CD4-positive, alpha-beta memory T cell (primary cell): ENCODE measurements around the gene PSD. TPM values are rescaled to one million over a fixed set of nuclear protein-coding genes. Genes with fewer than 3 reads are reported as not detected.
A peak's percentile ranks its signal among the peaks of the same experiment; 100 is the strongest.

Experiments used
- CTCF ChIA-PET: fragments of 350-600 bp; sonication (Branson Sonifier 250); formaldehyde crosslinking; loops from one replicate; lab custom pipeline; 2021; ENCODE audit warnings: inconsistent platforms; ENCODE audit not compliant: partially characterized antibody; lab: Charles Lee
- POLR2A ChIA-PET: fragments of 350-600 bp; sonication (Branson Sonifier 250); formaldehyde crosslinking; loops from one replicate; lab custom pipeline; 2021; ENCODE audit not compliant: partially characterized antibody; lab: Charles Lee
- DNase-seq, 5 donors: peaks; one replicate each; pipeline versions ENCODE4 v3.0.0 to v3.0.0-alpha.2; 2020 to 2022; ENCODE audit warnings: mixed read lengths in 1 of 5
- H3K27ac ChIP-seq: one replicate; pipeline ENCODE4 v1.7.0; 2013; ENCODE audit warnings: low read depth, low read length
- H3K27me3 ChIP-seq: 2 replicates; pipeline ENCODE4 v1.7.0; 2013; ENCODE audit warnings: mild to moderate bottlenecking, low read length, moderate library complexity; ENCODE audit not compliant: insufficient read depth
- H3K36me3 ChIP-seq: 2 replicates; pipeline ENCODE4 v1.7.0; 2013; ENCODE audit warnings: mild to moderate bottlenecking, low read length, moderate library complexity; ENCODE audit not compliant: insufficient read depth
- H3K4me1 ChIP-seq: 2 replicates; pipeline ENCODE4 v1.7.0; 2013; ENCODE audit warnings: mild to moderate bottlenecking, low read length, moderate library complexity; ENCODE audit not compliant: insufficient read depth
- H3K4me3 ChIP-seq, 2 donors: one replicate each; pipeline ENCODE4 v1.7.0; 2013; ENCODE audit warnings: low read length in 2 of 2, mild to moderate bottlenecking in 1 of 2
- H3K9me3 ChIP-seq, 2 donors: one replicate each; pipeline ENCODE4 v1.7.0; 2013; ENCODE audit warnings: low read length in 2 of 2, control low read depth in 1 of 2; ENCODE audit not compliant: control insufficient read depth in 1 of 2
- H3K27ac Mint-ChIP-seq, 7 donors: one replicate each; pipeline ENCODE4 v1.8.0; 2020 to 2021; ENCODE audit warnings: mixed read lengths in 7 of 7, mild to moderate bottlenecking in 6 of 7, inconsistent platforms in 3 of 7, moderate library complexity in 3 of 7
- H3K27me3 Mint-ChIP-seq, 2 donors: one replicate each; pipeline ENCODE4 v1.8.0; 2020 to 2021; ENCODE audit warnings: mixed read lengths in 2 of 2
- H3K36me3 Mint-ChIP-seq, 2 donors: one replicate each; pipeline ENCODE4 v1.8.0; 2020 to 2021; ENCODE audit warnings: mixed read lengths in 2 of 2, inconsistent platforms in 1 of 2, mild to moderate bottlenecking in 1 of 2
- H3K4me1 Mint-ChIP-seq, 4 donors: one replicate each; pipeline ENCODE4 v1.8.0; 2020 to 2021; ENCODE audit warnings: mixed read lengths in 4 of 4, mild to moderate bottlenecking in 1 of 4
- H3K4me3 Mint-ChIP-seq, 8 donors: one replicate each; pipeline ENCODE4 v1.8.0; 2020 to 2021; ENCODE audit warnings: mixed read lengths in 8 of 8, mild to moderate bottlenecking in 7 of 8, moderate library complexity in 6 of 8, inconsistent platforms in 3 of 8
- H3K9me3 Mint-ChIP-seq, 8 donors: one replicate each; pipeline ENCODE4 v1.8.0; 2020 to 2021; ENCODE audit warnings: mixed read lengths in 8 of 8, mild to moderate bottlenecking in 5 of 8, inconsistent platforms in 3 of 8, moderate library complexity in 1 of 8
- intact Hi-C: fragments of 100-400 bp; cut with micrococcal nuclease; formaldehyde crosslinking; loops from one replicate; pipeline ENCODE4 v1.15.1; 2023
- polyA plus RNA-seq, 2 donors: library from polyadenylated mRNA; unstranded; fragments of 300-500 nt; fragmentation: Illumina TruSeq; gene quantifications; one replicate each; pipeline ENCODE4 v1.2.3, GENCODE V29; 2021
- total RNA-seq, 2 experiments: library from RNA; stranded (reverse); gene quantifications; one replicate each; pipeline ENCODE4 v1.2.3, GENCODE V29; 2021

Gene PSD
- 1 to 10 TPM; 4.9 to 5.4 TPM for total RNA-seq
- 1 to 10 TPM; 2.1 to 2.7 TPM for polyA plus RNA-seq

- peaks cover 0 to 8% of the 10 kb centered on the region in 2 donors for H3K36me3 Mint-ChIP-seq
- intact Hi-C loops, result no loop called here
These were observed at the start of gene PSD for GRCh38 chr10:102418622-102419268. PSD (minus strand) TSS chr10:102418785; CDS start chr10:102417038, 1,747 bp downstream.

GRCh38 chr10:102467971-102468438 lies 49.4 kb upstream of the PSD start:
- DNase-seq, result no peak
- ChIA-PET POLR2A (no interaction called here), CTCF (interaction anchor here (0.5 to 0.8 kb wide), 2 partner anchors 11 to 20 kb away, joined by 3 read pairs; no protein-coding TSS in a partner anchor)
- Mint-ChIP-seq H3K4me1 (peaks cover 1 to 9% (median 3%) of the 10 kb centered on the region in 4 donors), H3K27me3 (no peaks in the 10 kb centered on the region), H3K36me3 (peaks cover 0 to 8% of the 10 kb centered on the region in 2 donors), H3K27ac (no peak overlapping the region), H3K4me3 (no peak overlapping the region), H3K9me3 (no peaks in the 10 kb centered on the region)
- Histone ChIP-seq H3K4me1 (peaks cover 5% of the 10 kb centered on the region), H3K9me3 (no peaks in the 10 kb centered on the region), H3K27me3 (no peaks in the 10 kb centered on the region), H3K36me3 (no peaks in the 10 kb centered on the region), H3K27ac (no peak overlapping the region), H3K4me3 (no peak overlapping the region)
- intact Hi-C loops, result no loop called here

More at GRCh38 chr10:102418622-102419268, at the start of gene PSD:
- Histone ChIP-seq H3K27me3 (peaks cover 13% of the 10 kb centered on the region), H3K27ac (no peak within 1 kb of the TSS), H3K9me3 (no peaks in the 10 kb centered on the region), H3K4me3 (peak within 1 kb of the TSS; percentile 61 to 90), H3K4me1 (peaks cover 37% of the 10 kb centered on the region), H3K36me3 (peaks cover 6% of the 10 kb centered on the region)
- Mint-ChIP-seq H3K9me3 (peaks cover 0 to 5% (median 0%) of the 10 kb centered on the region in 8 donors), H3K4me3 (peak within 1 kb of the TSS; percentile 90 to 99 (median 96)), H3K27ac (peak within 1 kb of the TSS in 3 of 7 donors; percentile 71 to 96 (median 85)), H3K4me1 (peaks cover 14 to 48% (median 33%) of the 10 kb centered on the region in 4 donors), H3K27me3 (peaks cover 13 to 29% of the 10 kb centered on the region in 2 donors)
- ChIA-PET CTCF (no interaction called here), POLR2A (no interaction called here)
- DNase-seq, result peak in 1 of 5 donors; percentile 24

- Histone ChIP-seq H3K4me1 (no peaks in the 10 kb centered on the region), H3K27me3 (no peaks in the 10 kb centered on the region), H3K27ac (no peak overlapping the region), H3K9me3 (no peaks in the 10 kb centered on the region), H3K36me3 (no peaks in the 10 kb centered on the region), H3K4me3 (no peak overlapping the region)
- ChIA-PET CTCF (no interaction called here), POLR2A (no interaction called here)
- no peak for DNase-seq
- Mint-ChIP-seq H3K4me3 (no peak overlapping the region), H3K9me3 (no peaks in the 10 kb centered on the region), H3K27ac (no peak overlapping the region), H3K36me3 (peaks cover 0 to 8% of the 10 kb centered on the region in 2 donors), H3K4me1 (peaks cover 3 to 11% (median 7%) of the 10 kb centered on the region in 4 donors), H3K27me3 (no peaks in the 10 kb centered on the region)
- intact Hi-C loops, result no loop called here
These were observed 48.7 kb upstream of the PSD start for GRCh38 chr10:102467318-102467717.

- H3K27me3 Mint-ChIP-seq, result no peaks in the 10 kb centered on the region
- no peak overlapping the region for H3K27ac Mint-ChIP-seq
- no peaks in the 10 kb centered on the region for H3K9me3 ChIP-seq
- ChIA-PET CTCF (interaction anchor here (0.6 kb wide), 1 partner anchor 312 kb away, joined by 3 read pairs; no protein-coding TSS in a partner anchor), POLR2A (no interaction called here)
- H3K36me3 ChIP-seq, result no peaks in the 10 kb centered on the region
- DNase-seq, result no peak
- H3K27me3 ChIP-seq, result no peaks in the 10 kb centered on the region
- intact Hi-C loops, result no loop called here
- no peaks in the 10 kb centered on the region for H3K9me3 Mint-ChIP-seq
- peaks cover 15 to 28% (median 23%) of the 10 kb centered on the region in 4 donors for H3K4me1 Mint-ChIP-seq
- H3K4me3 ChIP-seq, result no peak overlapping the region
- no peak overlapping the region for H3K4me3 Mint-ChIP-seq
- peaks cover 0 to 8% of the 10 kb centered on the region in 2 donors for H3K36me3 Mint-ChIP-seq
- H3K27ac ChIP-seq, result no peak overlapping the region
- peaks cover 16% of the 10 kb centered on the region for H3K4me1 ChIP-seq
These were observed 46.9 kb upstream of the PSD start for GRCh38 chr10:102465466-102465865.

- Mint-ChIP-seq H3K36me3 (peaks cover 0 to 3% of the 10 kb centered on the region in 2 donors), H3K27ac (no peak overlapping the region), H3K4me3 (no peak overlapping the region), H3K9me3 (peaks cover 0 to 2% (median 0%) of the 10 kb centered on the region in 8 donors), H3K27me3 (no peaks in the 10 kb centered on the region), H3K4me1 (peaks cover 16 to 38% (median 23%) of the 10 kb centered on the region in 4 donors)
- intact Hi-C loops, result loop anchor here (5.0 kb wide), 1 partner anchor 332 kb away; the partner anchor contains the start of gene PPRC1
- ChIA-PET CTCF (interaction anchor here (1.5 kb wide), 1 partner anchor 16 kb away, joined by 4 read pairs; no protein-coding TSS in a partner anchor), POLR2A (interaction anchor here (4.5 to 5.6 kb wide), 2 partner anchors 13 to 69 kb away, joined by 31 to 126 read pairs; partner anchors contain the start of genes C10orf95 and NFKB2)
- H3K4me1 ChIP-seq, result peaks cover 16% of the 10 kb centered on the region
- no peaks in the 10 kb centered on the region for H3K27me3 ChIP-seq
- no peak overlapping the region for H3K27ac ChIP-seq
- DNase-seq, result no peak
- no peaks in the 10 kb centered on the region for H3K36me3 ChIP-seq
- no peaks in the 10 kb centered on the region for H3K9me3 ChIP-seq
- no peak overlapping the region for H3K4me3 ChIP-seq
These were observed 45.4 kb upstream of the PSD start for GRCh38 chr10:102463983-102464382.

- Mint-ChIP-seq H3K27ac (peak overlapping the region in 3 of 7 donors; percentile 54 to 79 (median 61)), H3K9me3 (peaks cover 0 to 2% (median 0%) of the 10 kb centered on the region in 8 donors), H3K4me1 (peaks cover 16 to 38% (median 23%) of the 10 kb centered on the region in 4 donors), H3K27me3 (no peaks in the 10 kb centered on the region), H3K4me3 (peak overlapping the region in 7 of 8 donors; percentile 3 to 95 (median 89)), H3K36me3 (peaks cover 2 to 3% of the 10 kb centered on the region in 2 donors)
- ChIA-PET POLR2A (interaction anchor here (1.1 to 5.6 kb wide), 8 partner anchors 11 to 68 kb away, joined by 3 to 126 read pairs (median 14); partner anchors contain the start of genes C10orf95, CUEDC2, FBXL15 and NFKB2), CTCF (interaction anchor here (1.5 to 3.6 kb wide), 5 partner anchors 12 to 121 kb away, joined by 4 to 22 read pairs (median 7); partner anchors contain the start of gene C10orf95)
- H3K9me3 ChIP-seq, result no peaks in the 10 kb centered on the region
- intact Hi-C loops, result loop anchor here (5.0 kb wide), 1 partner anchor 330 kb away; the partner anchor contains the start of gene PPRC1
- DNase-seq, result no peak
- H3K27me3 ChIP-seq, result no peaks in the 10 kb centered on the region
- peaks cover 16% of the 10 kb centered on the region for H3K4me1 ChIP-seq
- H3K4me3 ChIP-seq, result no peak overlapping the region
- H3K27ac ChIP-seq, result no peak overlapping the region
- no peaks in the 10 kb centered on the region for H3K36me3 ChIP-seq
These were observed 44.0 kb upstream of the PSD start for GRCh38 chr10:102462512-102463054.
